K562 (cell line): ENCODE data around the gene MDK. TPM values are rescaled to one million over a fixed set of nuclear protein-coding genes. Genes with fewer than 3 reads are reported as not detected.

Experiments
- ATAC-seq: fragments of 200-7000 bp; cut with Tn5 transposase; 3 replicates; pipeline ENCODE4 v1.9.1; 2020; ENCODE audit warnings: moderate library complexity
- BruUV-seq: library from RNA; stranded (reverse); fragments of 400-500 nt; replicated peaks from 2 replicates; lab custom pipeline; 2021; lab: Mats Ljungman, UMichigan
- CTCF ChIA-PET: fragments of 300-600 bp; formaldehyde crosslinking; extraction: SDS; loops from one replicate; lab custom pipeline; 2021; ENCODE audit warnings: low intra/inter-chr PET ratio; lab: Yijun Ruan, JAX
- POLR2A ChIA-PET: fragments of 300-600, 350-650 bp; sonication (Branson Sonifier 250); formaldehyde crosslinking; extraction: SDS; loops from one replicate; lab custom pipeline; 2021; ENCODE audit warnings: antibody characterized with exemption, inconsistent platforms; lab: Yijun Ruan, JAX
- DNase-seq, 4 experiments: peaks; one replicate each; pipeline versions ENCODE4 v3.0.0 to v3.0.0-alpha.2; 2011 to 2018; ENCODE audit warnings: low spot score in 3 of 4, mixed read lengths in 3 of 4; ENCODE audit errors: extremely low read depth in 1 of 4
- FAIRE-seq: peaks from 2 replicates; lab custom pipeline; 2011; peaks lifted over from hg19 to GRCh38; lab: Jason Lieb, UNC
- H2AFZ ChIP-seq: 2 replicates; pipeline ENCODE4 v1.6.0; 2011; ENCODE audit warnings: low read depth, low read length, control low read depth, inconsistent platforms
- H3K27ac ChIP-seq: fragments of 200-600 bp; 3 replicates; pipeline ENCODE4 v1.8.0; 2011; ENCODE audit warnings: low read depth, mild to moderate bottlenecking, control low read depth, inconsistent platforms, low read length, moderate library complexity, mixed read lengths; ENCODE audit errors: extremely low read depth
- H3K27me3 ChIP-seq, 2 experiments: fragments of 300-600 bp in 1 of 2; 2 replicates in 1 of 2; 3 replicates in 1 of 2; pipeline versions ENCODE4 v1.6.0 to v1.8.0; 2011; ENCODE audit warnings: inconsistent platforms in 2 of 2, low read length in 2 of 2, mild to moderate bottlenecking in 1 of 2, mixed read lengths in 1 of 2, moderate library complexity in 1 of 2; ENCODE audit not compliant: control insufficient read depth in 2 of 2, insufficient read depth in 2 of 2
- H3K36me3 ChIP-seq: fragments of 300-600 bp; 3 replicates; pipeline ENCODE4 v1.8.0; 2011; ENCODE audit warnings: mild to moderate bottlenecking, low read length, inconsistent platforms; ENCODE audit not compliant: control insufficient read depth, insufficient read depth
- H3K4me1 ChIP-seq, 2 experiments: fragments of 200-600 bp in 1 of 2; replicated peaks in 1 of 2; 2 replicates in 1 of 2; 3 replicates in 1 of 2; pipeline versions ENCODE4 v1.5.1 to v1.8.0; 2011; ENCODE audit warnings: inconsistent platforms in 2 of 2, low read length in 2 of 2, mild to moderate bottlenecking in 1 of 2, mixed read lengths in 1 of 2, moderate library complexity in 1 of 2; ENCODE audit not compliant: control insufficient read depth in 2 of 2, insufficient read depth in 2 of 2
- H3K4me2 ChIP-seq: 2 replicates; pipeline ENCODE4 v1.6.1; 2011; ENCODE audit warnings: low read length, control low read depth, inconsistent platforms, mixed read lengths; ENCODE audit not compliant: insufficient read depth
- H3K4me3 ChIP-seq: fragments of 200-600 bp; sonication (generic), shearing (Covaris generic); 2 replicates; pipeline ENCODE4 v1.5.1; 2016; ENCODE audit warnings: control low read depth, inconsistent platforms
- H3K79me2 ChIP-seq: fragments of 200-600 bp; 3 replicates; pipeline ENCODE4 v1.8.0; 2011; ENCODE audit warnings: low read length, inconsistent platforms; ENCODE audit not compliant: control insufficient read depth, insufficient read depth
- H3K9ac ChIP-seq, 2 experiments: 2 replicates each; pipeline versions ENCODE4 v1.6.0 to v1.6.1; 2011; ENCODE audit warnings: low read depth in 2 of 2, low read length in 2 of 2, control low read depth in 1 of 2, inconsistent platforms in 1 of 2, mild to moderate bottlenecking in 1 of 2, mixed read lengths in 1 of 2; ENCODE audit not compliant: insufficient read depth in 1 of 2
- H3K9me1 ChIP-seq: one replicate; pipeline ENCODE4 v1.6.0; 2011; ENCODE audit warnings: inconsistent platforms, mild to moderate bottlenecking, low read length, moderate library complexity; ENCODE audit not compliant: control insufficient read depth, insufficient read depth
- H3K9me3 ChIP-seq: replicated peaks from 2 replicates; pipeline ENCODE4 v1.5.1; 2011; ENCODE audit warnings: low read depth, low read length, inconsistent platforms; ENCODE audit not compliant: control insufficient read depth, insufficient read depth
- H4K20me1 ChIP-seq: replicated peaks from 2 replicates; pipeline ENCODE4 v1.6.1; 2011; ENCODE audit warnings: low read length, inconsistent platforms, mixed read lengths; ENCODE audit not compliant: control insufficient read depth, insufficient read depth
- ARID4B ChIP-seq: sonication (generic); formaldehyde crosslinking; IDR thresholded peaks from 2 replicates; pipeline ENCODE4 v1.8.0; 2022; ENCODE audit warnings: mild to moderate bottlenecking, missing genetic modification reagents
- ATF3 ChIP-seq, 2 experiments: fragments of 450-650 bp in 1 of 2; sonication (generic) in 1 of 2; formaldehyde crosslinking in 1 of 2; IDR thresholded peaks in 1 of 2; conservative IDR thresholded peaks in 1 of 2; 2 replicates each; pipeline versions ENCODE4 v1.6.1 to v1.8.1; 2016 to 2023; ENCODE audit warnings: mild to moderate bottlenecking in 2 of 2, moderate library complexity in 2 of 2, inconsistent platforms in 1 of 2, missing genetic modification reagents in 1 of 2
- CTBP1 ChIP-seq: fragments of 450-650 bp; IDR thresholded peaks from 2 replicates; pipeline ENCODE4 v1.6.1; 2016; ENCODE audit warnings: borderline replicate concordance
- CTCFL ChIP-seq: IDR thresholded peaks from 2 replicates; pipeline ENCODE4 v1.6.1; 2011; ENCODE audit warnings: borderline replicate concordance, low read depth, mild to moderate bottlenecking, moderate library complexity, low read length; ENCODE audit not compliant: insufficient read depth, poor library complexity, severe bottlenecking
- EP300 ChIP-seq: IDR thresholded peaks from 2 replicates; pipeline ENCODE4 v1.6.1; 2012; ENCODE audit warnings: low read length, improper control_type of control experiment
- MCM2 ChIP-seq: fragments of 450-650 bp; IDR thresholded peaks from 2 replicates; pipeline ENCODE4 v1.6.1; 2017; ENCODE audit warnings: low read depth, mild to moderate bottlenecking
- POLR3A ChIP-seq: IDR thresholded peaks from 2 replicates; pipeline ENCODE4 v1.6.1; 2011; ENCODE audit warnings: borderline replicate concordance, mild to moderate bottlenecking, moderate library complexity; ENCODE audit not compliant: insufficient read length, insufficient read depth; ENCODE audit errors: extremely low read depth
- ZNF23 ChIP-seq: fragments of 250-450 bp; sonication (Bioruptor Pico); IDR thresholded peaks from 2 replicates; pipeline ENCODE4 v1.4.0; 2020; ENCODE audit warnings: mild to moderate bottlenecking
- ZSCAN32 ChIP-seq: fragments of 450-650 bp; formaldehyde crosslinking; IDR thresholded peaks from 2 replicates; pipeline ENCODE4 v1.4.0; 2020; ENCODE audit warnings: mild to moderate bottlenecking, moderate library complexity
- WGBS: fragments of 100-300 bp; shearing (Covaris generic); methylation state at CpG from one replicate; pipeline ENCODE4 v1.1.6; 2016; ENCODE audit warnings: low coverage, mixed read lengths; ENCODE audit not compliant: insufficient coverage; ENCODE audit errors: missing lambda C conversion rate; 5-methylcytosine and 5-hydroxymethylcytosine counted together
- in situ Hi-C: fragments of 300-500 bp; cut with MboI; formaldehyde crosslinking; loops from 4 replicates; pipeline ENCODE4 v1.15.0; 2018; ENCODE audit warnings: inconsistent platforms, mixed read lengths
- intact Hi-C: fragments of 100-400 bp; cut with micrococcal nuclease; formaldehyde crosslinking; loops from 2 replicates; pipeline ENCODE4 v1.14.2; 2022
- polyA plus RNA-seq, 8 experiments: library from polyadenylated mRNA; depleted of rRNA in 4 of 8; stranded (reverse) in 5 of 8; unstranded in 3 of 8; fragments of >200 nt; fragmentation: Nextera tagmentation in 2 of 8; fragmentation: Illumina TruSeq in 1 of 8; extraction: Ambion mirVana in 2 of 8; extraction: Trizol in 1 of 8; gene quantifications; 2 replicates each; pipeline versions ENCODE4 v1.2.1 to v1.2.3, GENCODE V29; 2011 to 2014; ENCODE audit warnings: inconsistent platforms in 1 of 8, missing spikeins in 1 of 8
- total RNA-seq, 7 experiments: library from RNA; depleted of rRNA in 6 of 7; stranded (reverse); fragments of >200 nt in 6 of 7; fragmentation: Illumina TruSeq in 2 of 7; extraction: Trizol in 2 of 7; gene quantifications; 2 replicates each; pipeline versions ENCODE4 v1.2.1 to v1.2.3, GENCODE V29; 2011 to 2021; ENCODE audit warnings: low replicate concordance in 1 of 7
- TF ChIP-seq, protein P1 (sequence below): sonication (generic); formaldehyde crosslinking; IDR thresholded peaks from 2 replicates; pipeline ENCODE4 v1.8.0; 2023; ENCODE audit warnings: mild to moderate bottlenecking, missing genetic modification reagents

MDK gene
- total and polyA plus RNA-seq, 9 of the 15 experiments (the other 6 are each of a cell fraction or from before 2014, with no cell fraction given) = 20.7 to 700 (median 350) TPM

DNA sequence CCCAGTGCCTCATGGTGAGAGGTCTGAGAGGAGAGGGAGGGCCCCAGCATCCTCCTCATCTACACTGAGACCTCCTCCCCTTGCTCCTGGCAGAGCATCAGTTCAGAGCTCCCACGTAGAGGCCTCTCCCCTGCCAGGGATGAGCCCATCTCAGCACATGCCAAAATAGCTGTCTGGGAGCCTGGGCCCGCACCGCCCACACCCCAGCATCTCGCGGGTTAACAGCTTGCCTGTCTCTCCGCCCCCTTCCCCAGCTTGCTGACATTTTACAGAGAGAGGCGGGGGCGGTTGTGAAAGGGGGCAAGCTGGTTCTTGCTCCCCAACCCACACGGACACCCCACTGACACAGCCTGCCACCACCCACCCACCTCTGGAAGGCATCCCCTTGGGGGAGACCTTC lies 27.8 kb upstream of the MDK start (continued):
- no peak for TF ChIP-seq POLR3A
- no peak for TF ChIP-seq EP300
- no peak for TF ChIP-seq CTCFL
- TF ChIP-seq ZSCAN32 (CRISPR knock-in tag) = no peak

DNA sequence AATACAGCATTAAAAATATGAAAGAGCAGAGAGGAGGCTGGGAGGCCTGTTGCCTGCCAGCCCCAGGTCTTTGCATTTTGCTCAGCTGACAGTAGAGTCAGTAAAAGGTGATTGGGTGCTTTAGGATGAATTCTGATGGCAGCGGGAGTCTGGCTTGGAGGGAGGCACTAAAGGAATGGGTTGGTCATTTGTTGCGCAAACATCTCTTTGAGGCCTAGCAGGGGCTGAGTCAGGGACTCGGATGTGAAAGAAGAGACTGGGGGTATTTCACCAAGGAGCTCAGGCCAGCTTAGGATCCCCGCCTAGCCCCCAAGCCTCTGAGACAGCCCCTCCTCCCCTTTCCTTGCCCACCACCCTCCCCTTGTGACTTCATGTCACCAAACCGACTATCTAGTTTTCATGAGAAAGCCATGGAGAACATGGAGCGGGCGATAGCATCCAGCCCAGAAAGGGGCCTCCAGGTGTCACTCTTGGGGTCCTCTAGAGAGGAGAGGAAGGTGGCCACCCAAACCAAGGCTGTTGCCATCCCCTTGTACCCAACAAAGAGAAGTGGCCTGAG lies 24.5 kb upstream of the MDK start:
- BruUV-seq = no TSS peak
- in situ Hi-C loops = no loop called here
- intact Hi-C loops = no loop called here
- H3K4me2 ChIP-seq = no peak overlapping the region
- H4K20me1 ChIP-seq = peaks cover 8% of the 10 kb centered on the region
- FAIRE-seq = peak; percentile 51
- peak overlapping the region in 1 of 2 experiments; percentile 81; a peak in 1 of 4 replicates for H3K9ac ChIP-seq
- ChIA-PET POLR2A (interaction anchor here (1.1 kb wide), 1 partner anchor 9 kb away, joined by 4 read pairs; the partner anchor contains the start of gene DGKZ), CTCF (no interaction called here)
- H3K9me3 ChIP-seq = no peaks in the 10 kb centered on the region
- H3K9me1 ChIP-seq = peaks cover 4% of the 10 kb centered on the region
- peaks cover 38 to 51% of the 10 kb centered on the region in 2 experiments for H3K4me1 ChIP-seq
- no peak for ATAC-seq
- DNase-seq = no peak
- H3K79me2 ChIP-seq = peaks cover 76% of the 10 kb centered on the region
- WGBS = 66% methylated on average over 7 of the region's 7 CpGs
- H2AFZ ChIP-seq = no peak overlapping the region
- peaks cover 40% of the 10 kb centered on the region; the same call in 1 of the 3 replicates for H3K36me3 ChIP-seq
- no peak overlapping the region for H3K4me3 ChIP-seq
- no peaks in the 10 kb centered on the region for H3K27me3 ChIP-seq
- peak overlapping the region; percentile 53; the same call in 1 of the 3 replicates for H3K27ac ChIP-seq
- TF ChIP-seq ARID4B (0 out of 2 replicates have a peak, but pooled peaks have one; percentile 39), CTBP1 (no peak), ZNF23 (CRISPR knock-in tag) (no peak), MCM2 (no peak), ATF3 (IDR thresholded peaks at IDR 0.05) (peak; percentile 24; the same call in 1 of the 2 replicates), ATF3 (CRISPR knock-in tag; conservative IDR thresholded peaks at IDR 0.05) (no peak)
- TF ChIP-seq, protein P1, sequence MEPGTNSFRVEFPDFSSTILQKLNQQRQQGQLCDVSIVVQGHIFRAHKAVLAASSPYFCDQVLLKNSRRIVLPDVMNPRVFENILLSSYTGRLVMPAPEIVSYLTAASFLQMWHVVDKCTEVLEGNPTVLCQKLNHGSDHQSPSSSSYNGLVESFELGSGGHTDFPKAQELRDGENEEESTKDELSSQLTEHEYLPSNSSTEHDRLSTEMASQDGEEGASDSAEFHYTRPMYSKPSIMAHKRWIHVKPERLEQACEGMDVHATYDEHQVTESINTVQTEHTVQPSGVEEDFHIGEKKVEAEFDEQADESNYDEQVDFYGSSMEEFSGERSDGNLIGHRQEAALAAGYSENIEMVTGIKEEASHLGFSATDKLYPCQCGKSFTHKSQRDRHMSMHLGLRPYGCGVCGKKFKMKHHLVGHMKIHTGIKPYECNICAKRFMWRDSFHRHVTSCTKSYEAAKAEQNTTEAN (CRISPR knock-in tag) = no peak
